GM18505 (cell line): Measurements from ENCODE around the gene PRPSAP2.

Experiments
- ATAC-seq: cut with Tn5 transposase; IDR thresholded peaks from one replicate; pipeline ENCODE4 v1.9.1; 2021; ENCODE audit not compliant: unreplicated experiment
- POLR2A ChIP-seq: IDR thresholded peaks from 4 replicates; pipeline ENCODE4 v1.6.1; 2011; ENCODE audit warnings: borderline replicate concordance; ENCODE audit not compliant: insufficient read depth, insufficient read length; ENCODE audit errors: extremely low read depth

PRPSAP2 gene

DNA sequence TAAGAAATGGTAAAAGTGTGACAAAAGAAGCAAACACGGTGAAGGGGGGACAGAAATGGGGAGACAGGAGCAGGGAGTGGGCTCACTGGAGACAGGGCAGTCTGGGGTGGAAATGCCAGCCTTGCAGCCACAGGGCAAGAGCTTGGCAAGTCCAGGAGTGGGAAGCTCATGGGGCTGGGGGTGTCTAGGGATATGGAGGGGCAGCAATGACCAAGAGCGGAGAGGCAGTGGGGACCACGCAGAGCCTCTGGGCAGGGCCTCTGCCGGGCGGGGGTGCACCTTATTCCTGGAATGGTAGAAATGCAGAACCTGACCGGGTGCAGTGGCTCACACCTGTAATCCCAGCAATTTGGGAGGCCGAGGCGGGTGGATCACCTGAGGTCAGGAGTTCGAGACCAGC lies 106.6 kb downstream of the PRPSAP2 start:
- TF ChIP-seq POLR2A: no peak
- ATAC-seq: no peak

DNA sequence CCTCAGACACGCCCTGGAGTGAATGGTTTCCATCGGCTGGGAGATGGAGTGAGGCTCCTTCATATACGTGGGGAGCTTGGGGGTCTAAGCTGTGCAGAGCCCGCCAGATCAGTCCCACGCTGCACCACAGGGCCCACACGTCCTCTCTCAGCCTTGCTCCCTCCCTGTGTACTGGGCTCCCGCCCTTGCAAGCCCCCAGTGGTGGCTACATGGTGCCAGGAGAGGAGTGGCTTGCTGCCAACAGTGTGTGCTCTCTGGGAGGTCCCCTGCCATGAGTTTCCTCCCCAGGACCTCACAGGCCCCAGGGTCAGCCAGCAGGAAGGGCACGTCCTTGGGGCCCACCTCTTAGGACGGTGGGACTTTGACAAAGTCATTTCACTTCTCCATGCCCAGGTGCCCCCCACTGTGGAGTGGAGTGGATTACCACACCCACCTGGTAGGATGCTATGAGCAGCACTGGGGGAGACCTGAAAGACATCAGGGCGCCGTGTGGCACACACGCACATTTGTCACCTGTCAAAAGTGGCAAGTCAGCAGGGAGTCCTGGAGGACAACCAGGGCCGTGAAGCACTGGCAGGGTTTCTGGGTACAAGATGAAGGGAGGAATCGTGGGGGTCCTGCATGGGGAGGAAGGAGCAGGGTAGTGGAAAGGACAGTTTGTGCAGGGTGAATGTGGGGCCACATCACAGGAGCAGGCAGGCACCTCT lies 107.8 kb downstream of the PRPSAP2 start:
- no peak for TF ChIP-seq POLR2A
- no peak for ATAC-seq

DNA sequence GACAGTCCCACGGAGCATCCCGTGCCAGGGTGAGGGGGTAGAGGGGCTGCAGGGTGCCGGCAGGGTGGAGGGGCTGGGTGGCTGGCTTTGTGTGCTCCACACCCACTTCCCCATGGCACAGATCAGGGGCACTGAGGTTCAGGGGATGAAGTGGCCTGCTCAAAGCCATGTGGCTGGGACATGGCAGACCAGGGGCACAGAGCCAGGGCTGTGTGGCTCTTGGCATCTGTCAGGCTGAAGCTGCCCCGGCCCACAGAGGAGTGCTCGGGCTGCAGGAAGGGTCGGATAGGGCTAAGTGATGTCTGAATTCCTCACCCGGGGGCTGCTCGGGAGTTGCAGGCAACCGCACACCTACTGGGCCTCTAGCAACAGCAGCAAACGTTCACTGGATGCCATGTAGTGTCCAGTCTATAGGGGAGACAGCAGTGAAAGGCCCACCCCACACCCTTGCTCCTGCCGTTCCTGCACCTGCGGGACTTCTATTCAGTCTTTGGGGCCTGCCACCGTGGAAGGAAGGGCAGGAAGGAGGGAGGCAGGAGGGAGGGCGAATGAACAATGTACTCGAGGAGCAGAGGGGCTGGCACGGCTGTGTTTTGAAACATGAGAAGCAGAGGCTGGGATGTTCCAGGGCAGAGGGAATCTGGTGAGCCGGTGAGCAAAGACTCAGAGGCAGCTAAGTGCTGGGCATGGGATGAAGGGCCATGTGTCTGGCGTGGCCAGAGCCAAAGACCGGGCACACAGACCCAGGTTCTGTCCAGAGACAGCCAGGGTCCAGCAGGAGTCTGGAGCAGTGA lies 109.1 kb downstream of the PRPSAP2 start:
- no peak for ATAC-seq
- no peak for TF ChIP-seq POLR2A

DNA sequence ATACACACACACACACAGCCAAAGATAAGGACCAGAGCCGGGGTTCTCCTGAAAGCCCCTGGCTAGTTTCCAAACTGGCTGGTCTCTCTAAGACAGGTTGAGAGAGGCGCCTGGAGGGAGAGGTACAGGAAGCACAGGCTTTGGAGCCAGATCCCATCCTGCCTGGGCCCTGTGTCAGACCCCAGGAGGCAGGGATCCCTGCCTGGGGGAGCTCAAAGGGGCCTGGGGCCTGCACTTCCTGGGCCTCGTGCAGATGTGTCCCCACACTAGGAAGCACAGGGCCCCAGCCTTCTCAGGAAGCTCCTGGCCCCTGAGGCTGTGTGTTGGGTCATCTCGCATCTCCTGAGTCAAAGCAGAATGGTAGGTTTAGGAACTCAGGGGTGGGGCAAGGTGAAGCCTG lies 110.0 kb downstream of the PRPSAP2 start:
- no peak for TF ChIP-seq POLR2A
- ATAC-seq: no peak

DNA sequence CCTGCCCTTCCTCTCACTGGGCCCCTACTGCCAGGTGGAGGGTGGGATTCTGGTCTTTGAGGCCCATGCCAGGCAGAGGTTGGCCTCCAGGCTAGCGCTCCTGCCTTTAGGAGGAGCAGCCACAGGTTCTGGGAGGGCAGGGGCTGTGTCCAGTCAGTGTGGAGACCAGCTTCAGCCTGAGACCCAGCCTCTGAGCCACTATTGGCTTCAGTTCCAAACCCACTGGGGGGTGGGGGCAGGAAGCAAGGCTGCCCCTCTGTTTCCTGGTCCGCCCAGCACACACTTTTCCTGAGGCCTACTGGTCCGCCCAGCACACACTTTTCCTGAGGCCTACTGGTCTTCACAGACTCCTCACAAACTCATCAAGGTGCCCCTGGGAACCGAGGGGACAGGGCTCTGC lies 110.4 kb downstream of the PRPSAP2 start:
- TF ChIP-seq POLR2A: no peak
- ATAC-seq: no peak

DNA sequence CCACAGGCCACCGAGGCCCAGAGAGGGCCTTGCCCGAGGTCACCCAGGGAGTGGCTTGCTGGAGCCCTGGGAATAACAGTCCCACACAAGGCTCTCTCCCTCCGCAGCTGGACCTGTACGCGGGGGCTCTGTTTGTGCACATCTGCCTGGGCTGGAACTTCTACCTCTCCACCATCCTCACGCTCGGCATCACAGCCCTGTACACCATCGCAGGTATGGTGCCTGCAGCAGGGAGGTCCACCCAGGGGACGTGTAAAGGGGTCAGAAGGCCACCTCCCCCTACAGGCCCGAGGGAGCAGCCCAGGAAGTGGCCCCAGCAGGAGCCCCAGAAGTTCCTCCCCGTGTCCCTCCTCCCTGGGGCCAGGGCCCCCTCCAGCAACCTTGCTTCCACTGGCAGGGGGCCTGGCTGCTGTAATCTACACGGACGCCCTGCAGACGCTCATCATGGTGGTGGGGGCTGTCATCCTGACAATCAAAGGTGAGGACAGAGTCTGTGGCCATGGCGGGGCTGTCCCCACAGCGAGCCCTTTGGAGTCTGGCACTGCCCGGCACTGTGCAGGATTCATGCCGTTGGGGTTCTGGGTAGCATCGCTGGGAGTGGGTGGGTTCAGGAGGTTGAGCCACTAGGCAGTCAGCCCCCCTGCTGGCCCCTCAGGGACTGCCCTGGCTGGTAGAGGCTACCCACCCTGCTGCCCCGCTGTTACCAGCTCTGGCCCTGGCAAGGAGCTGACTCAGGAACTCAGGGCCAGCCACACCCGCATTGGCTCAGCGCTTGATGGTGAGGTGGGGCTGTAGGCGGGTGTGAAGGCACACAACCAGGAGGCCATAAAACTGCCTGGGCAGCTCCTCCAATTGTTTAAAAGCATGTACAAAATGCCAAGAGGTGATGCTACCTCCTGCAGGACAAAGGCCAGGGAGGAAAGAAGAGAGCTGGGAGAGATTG lies 111.3 kb downstream of the PRPSAP2 start:
- no peak for TF ChIP-seq POLR2A
- no peak for ATAC-seq

DNA sequence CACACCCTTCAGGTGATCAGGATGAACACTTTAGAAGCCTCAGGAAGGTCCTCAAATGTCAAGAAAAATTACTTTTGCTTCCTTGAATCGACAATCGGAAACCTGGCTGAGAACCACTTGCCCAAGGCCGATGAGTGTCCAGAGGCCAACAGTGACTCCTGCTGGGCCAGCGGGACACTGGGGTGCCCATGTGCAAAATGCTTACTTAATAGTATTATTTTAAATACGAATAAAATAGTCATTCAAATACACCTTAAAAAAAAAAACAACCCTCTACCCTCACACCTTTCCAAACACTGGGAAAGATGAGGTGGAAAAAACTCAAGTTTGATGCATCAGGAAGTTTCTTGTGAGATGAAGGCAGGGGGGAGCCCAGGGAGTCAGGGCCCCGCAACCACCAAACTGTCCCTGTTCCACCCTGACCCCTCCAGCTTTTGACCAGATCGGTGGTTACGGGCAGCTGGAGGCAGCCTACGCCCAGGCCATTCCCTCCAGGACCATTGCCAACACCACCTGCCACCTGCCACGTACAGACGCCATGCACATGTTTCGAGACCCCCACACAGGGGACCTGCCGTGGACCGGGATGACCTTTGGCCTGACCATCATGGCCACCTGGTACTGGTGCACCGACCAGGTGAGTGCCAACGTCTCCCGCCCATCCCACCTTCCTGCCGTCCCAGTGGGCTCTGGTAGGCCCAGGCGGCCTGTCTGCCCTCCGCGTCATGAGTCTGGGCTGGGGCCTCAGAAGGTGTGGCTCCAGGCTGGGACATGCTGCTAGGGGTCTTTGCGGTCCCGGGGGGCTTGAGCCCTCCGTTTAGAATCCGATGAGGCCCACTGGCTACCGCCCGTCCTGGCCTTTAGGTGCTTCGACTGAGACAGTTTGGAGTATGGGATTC lies 112.9 kb downstream of the PRPSAP2 start:
- ATAC-seq: no peak
- no peak for TF ChIP-seq POLR2A

DNA sequence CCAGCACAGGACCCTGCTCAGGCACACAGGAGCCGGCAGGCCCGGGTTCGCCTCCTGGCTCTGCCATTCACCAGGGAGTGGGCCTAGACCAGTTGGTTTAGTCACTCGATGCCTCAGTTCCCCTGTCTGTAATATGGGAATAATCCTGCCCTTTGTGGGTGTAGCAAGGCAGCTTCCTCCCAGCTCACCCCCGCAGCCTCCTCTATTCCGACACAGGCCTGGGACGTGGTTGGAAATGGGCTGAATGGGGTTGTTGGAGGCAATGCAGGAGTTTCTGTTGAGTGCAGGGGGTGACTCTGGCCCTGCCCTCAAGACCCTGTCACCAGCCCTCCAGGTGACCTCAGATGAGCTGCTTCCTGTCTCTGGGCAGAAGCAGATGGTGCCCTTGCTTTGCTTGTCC lies 113.9 kb downstream of the PRPSAP2 start:
- no peak for TF ChIP-seq POLR2A
- ATAC-seq: no peak

DNA sequence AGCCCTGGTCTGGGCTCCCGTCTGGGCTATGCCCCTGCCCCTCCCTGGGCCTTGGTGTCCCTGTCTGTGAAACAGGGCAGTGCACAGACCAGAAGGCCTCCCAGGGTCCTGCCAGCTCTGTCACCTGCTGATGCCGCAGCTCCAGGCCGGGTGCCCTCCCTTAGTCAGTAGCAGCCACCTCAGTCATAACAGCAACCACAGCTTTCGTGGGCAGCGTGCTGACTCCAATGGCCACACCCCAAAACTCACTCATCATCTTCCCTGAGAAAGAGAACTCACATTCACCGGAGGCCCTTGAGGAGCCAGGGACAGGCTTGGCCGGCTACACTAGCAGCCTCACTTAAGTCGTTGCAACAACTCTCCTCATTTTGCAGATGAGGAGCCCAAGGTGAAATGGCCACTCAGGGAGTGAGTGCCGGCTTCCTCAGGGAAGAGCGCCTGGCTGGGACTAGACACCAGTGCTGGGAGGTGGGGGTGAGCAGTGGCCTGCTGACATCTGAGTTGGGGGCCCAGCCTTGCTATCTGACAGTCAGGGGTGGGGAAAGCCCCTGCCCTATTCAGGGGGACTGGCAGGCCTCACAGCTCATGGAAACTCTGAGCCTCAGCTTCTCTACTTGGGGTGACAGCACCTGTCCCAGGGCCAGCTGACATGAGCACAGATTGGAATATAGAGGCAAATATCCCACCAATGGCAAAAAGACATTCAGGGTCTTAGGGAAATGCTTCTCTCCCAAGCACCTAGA lies 116.6 kb downstream of the PRPSAP2 start:
- no peak for ATAC-seq
- TF ChIP-seq POLR2A: no peak

DNA sequence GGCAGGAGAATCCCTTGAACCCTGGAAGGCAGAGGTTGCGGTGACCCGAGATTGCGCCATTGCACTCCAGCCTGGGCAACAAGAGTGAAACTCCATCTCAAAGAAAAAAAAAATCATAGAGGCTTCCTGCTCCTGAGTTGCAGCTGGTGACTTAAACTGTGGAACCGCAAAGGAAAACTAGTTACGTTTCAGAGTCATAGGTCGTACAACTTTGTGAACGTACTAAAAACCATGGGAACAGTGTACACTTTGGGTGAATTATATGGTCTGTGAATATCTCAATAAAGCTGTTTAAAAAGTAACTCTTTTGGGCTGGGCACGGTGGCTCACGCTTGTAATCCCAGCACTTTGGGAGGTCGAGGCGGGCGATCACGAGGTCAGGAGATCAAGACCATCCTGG lies 117.7 kb downstream of the PRPSAP2 start:
- no peak for TF ChIP-seq POLR2A
- ATAC-seq: no peak

DNA sequence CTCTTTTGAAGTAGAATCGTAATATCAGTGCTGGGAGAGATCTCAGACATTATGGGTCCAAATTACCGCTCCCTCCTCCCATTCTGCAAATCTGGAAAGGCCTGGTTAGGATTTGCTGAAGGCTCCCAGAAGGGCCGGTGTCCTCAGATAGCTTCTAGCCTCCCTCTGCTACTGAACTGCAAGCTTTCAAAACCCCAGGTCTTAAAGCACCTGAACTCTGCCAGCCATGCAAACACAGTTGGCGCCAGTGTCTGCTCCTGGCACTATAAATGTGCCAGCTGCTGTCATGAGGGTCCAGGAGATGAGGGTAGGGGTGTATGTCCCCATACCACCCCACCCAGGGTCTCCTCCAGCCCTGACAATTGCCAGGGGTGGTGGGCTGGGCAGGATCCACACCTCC lies 118.3 kb downstream of the PRPSAP2 start:
- no peak for TF ChIP-seq POLR2A
- no peak for ATAC-seq

DNA sequence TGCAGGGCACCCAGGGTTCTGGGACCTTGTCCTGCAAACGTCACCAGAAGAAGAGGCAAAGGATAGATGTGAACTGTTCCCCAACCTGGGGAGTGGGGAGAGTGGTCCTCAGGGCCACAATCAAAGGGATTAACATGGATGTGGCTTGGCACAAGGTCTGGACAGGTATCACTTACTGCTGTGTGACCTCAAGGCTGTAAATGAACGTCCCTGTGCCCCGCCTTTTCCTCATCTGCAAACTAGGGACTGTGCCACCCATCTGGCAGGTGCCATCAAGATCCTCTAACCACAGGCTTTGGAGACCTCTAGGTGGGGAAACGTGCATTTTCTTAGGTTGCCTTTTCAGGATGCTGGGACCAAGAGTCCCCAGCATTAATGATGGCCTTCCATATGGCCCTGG lies 119.1 kb downstream of the PRPSAP2 start:
- ATAC-seq: no peak
- no peak for TF ChIP-seq POLR2A
